Astrocyte (in vitro differentiated cells and primary cell): ENCODE results near the gene PLD3. TPM values are rescaled to one million over a fixed set of nuclear protein-coding genes. Genes with fewer than 3 reads are reported as not detected.

Experiments
- DNase-seq: peaks from one replicate; pipeline ENCODE4 v3.0.0-alpha.2; 2010; ENCODE audit warnings: low read depth
- FAIRE-seq: peaks from 2 replicates; lab custom pipeline; 2011; peaks lifted over from hg19 to GRCh38; lab: Jason Lieb, UNC
- H2AFZ ChIP-seq: 2 replicates; pipeline ENCODE4 v1.6.0; 2012; ENCODE audit warnings: low read depth, low read length, inconsistent platforms
- H3K27ac ChIP-seq: 2 replicates; pipeline ENCODE4 v1.5.1; 2011; ENCODE audit warnings: low read depth, low read length, inconsistent platforms
- H3K27me3 ChIP-seq: 2 replicates; pipeline ENCODE4 v1.6.0; 2011; ENCODE audit warnings: low read length, inconsistent platforms; ENCODE audit not compliant: insufficient read depth
- H3K36me3 ChIP-seq: 2 replicates; pipeline ENCODE4 v1.5.1; 2011; ENCODE audit warnings: low read length, inconsistent platforms; ENCODE audit not compliant: insufficient read depth
- H3K4me1 ChIP-seq: 2 replicates; pipeline ENCODE4 v1.5.1; 2011; ENCODE audit warnings: low read length, inconsistent platforms; ENCODE audit not compliant: insufficient read depth
- H3K4me2 ChIP-seq: 2 replicates; pipeline ENCODE4 v1.6.0; 2012; ENCODE audit warnings: low read length, inconsistent platforms
- H3K4me3 ChIP-seq: 2 replicates; pipeline ENCODE4 v1.5.1; 2011; ENCODE audit warnings: low read depth, mild to moderate bottlenecking, low read length, inconsistent platforms; ENCODE audit not compliant: insufficient read depth
- H3K79me2 ChIP-seq: 2 replicates; pipeline ENCODE4 v1.6.0; 2012; ENCODE audit warnings: mild to moderate bottlenecking, low read length, inconsistent platforms; ENCODE audit not compliant: insufficient read depth
- H3K9ac ChIP-seq: 2 replicates; pipeline ENCODE4 v1.6.0; 2012; ENCODE audit warnings: mild to moderate bottlenecking, low read length, inconsistent platforms
- H3K9me3 ChIP-seq: 2 replicates; pipeline ENCODE4 v1.5.1; 2012; ENCODE audit warnings: low read depth, mild to moderate bottlenecking, low read length, inconsistent platforms; ENCODE audit not compliant: insufficient read depth
- H4K20me1 ChIP-seq: 2 replicates; pipeline ENCODE4 v1.6.0; 2012; ENCODE audit warnings: low read length, inconsistent platforms; ENCODE audit not compliant: insufficient read depth
- H3K27ac Mint-ChIP-seq: one replicate; pipeline ENCODE4 v1.8.0; 2021; ENCODE audit warnings: mild to moderate bottlenecking, mixed read lengths; ENCODE audit not compliant: unreplicated experiment
- H3K27me3 Mint-ChIP-seq: one replicate; pipeline ENCODE4 v1.8.0; 2021; ENCODE audit warnings: low read depth, mixed read lengths; ENCODE audit not compliant: unreplicated experiment
- H3K36me3 Mint-ChIP-seq: one replicate; pipeline ENCODE4 v1.8.0; 2021; ENCODE audit warnings: low read depth, mixed read lengths; ENCODE audit not compliant: unreplicated experiment
- H3K4me1 Mint-ChIP-seq: one replicate; pipeline ENCODE4 v1.8.0; 2021; ENCODE audit warnings: low read depth, mixed read lengths; ENCODE audit not compliant: unreplicated experiment
- H3K4me3 Mint-ChIP-seq: one replicate; pipeline ENCODE4 v1.8.0; 2021; ENCODE audit warnings: mild to moderate bottlenecking, moderate library complexity, mixed read lengths; ENCODE audit not compliant: unreplicated experiment
- H3K9me3 Mint-ChIP-seq: one replicate; pipeline ENCODE4 v1.8.0; 2021; ENCODE audit warnings: mild to moderate bottlenecking, mixed read lengths; ENCODE audit not compliant: unreplicated experiment
- CTCF ChIP-seq: IDR thresholded peaks from 2 replicates; pipeline ENCODE4 v1.5.1; 2011; ENCODE audit warnings: low read depth, mild to moderate bottlenecking, inconsistent platforms, low read length, moderate library complexity; ENCODE audit not compliant: insufficient read depth
- EZH2 ChIP-seq: IDR thresholded peaks from 2 replicates; pipeline ENCODE4 v1.6.1; 2012; ENCODE audit warnings: mild to moderate bottlenecking, low read length, inconsistent platforms; ENCODE audit not compliant: insufficient read depth
- total RNA-seq: library from RNA; stranded (reverse); gene quantifications from 2 replicates; pipeline ENCODE4 v1.2.1, GENCODE V29; 2021

PLD3 gene
- total RNA-seq, 1 donor from 2014 or later: 728 TPM

- Histone ChIP-seq H4K20me1 (peaks cover 29% of the 10 kb centered on the region), H3K4me1 (peaks cover 7% of the 10 kb centered on the region), H3K27ac (no peak overlapping the region), H3K36me3 (peaks cover 13% of the 10 kb centered on the region), H3K9me3 (no peaks in the 10 kb centered on the region), H3K9ac (no peak overlapping the region), H3K79me2 (peaks cover 16% of the 10 kb centered on the region), H2AFZ (no peak overlapping the region), H3K4me2 (peak overlapping the region; percentile 25), H3K4me3 (no peak overlapping the region), H3K27me3 (no peaks in the 10 kb centered on the region)
- Mint-ChIP-seq H3K4me3 (no peak overlapping the region), H3K27ac (no peak overlapping the region), H3K9me3 (no peaks in the 10 kb centered on the region), H3K4me1 (no peaks in the 10 kb centered on the region), H3K27me3 (no peaks in the 10 kb centered on the region), H3K36me3 (peaks cover 17% of the 10 kb centered on the region)
- TF ChIP-seq CTCF (no peak), EZH2 (no peak)
- DNase-seq (peak; percentile 71), FAIRE-seq (no peak)
Measured at GRCh38 chr19:40335855-40336600, 12.5 kb upstream of the PLD3 start.

- Mint-ChIP-seq H3K4me3 (no peak overlapping the region), H3K27ac (no peak overlapping the region), H3K36me3 (peaks cover 20% of the 10 kb centered on the region), H3K27me3 (no peaks in the 10 kb centered on the region), H3K9me3 (no peaks in the 10 kb centered on the region), H3K4me1 (peaks cover 2% of the 10 kb centered on the region)
- DNase-seq: no peak
- FAIRE-seq: no peak
- Histone ChIP-seq H3K4me1 (peaks cover 7% of the 10 kb centered on the region), H3K9ac (no peak overlapping the region), H3K79me2 (peaks cover 16% of the 10 kb centered on the region), H3K9me3 (no peaks in the 10 kb centered on the region), H3K36me3 (peaks cover 8% of the 10 kb centered on the region), H3K27ac (no peak overlapping the region), H3K27me3 (no peaks in the 10 kb centered on the region), H3K4me3 (no peak overlapping the region), H4K20me1 (peaks cover 31% of the 10 kb centered on the region), H2AFZ (no peak overlapping the region), H3K4me2 (peak overlapping the region; percentile 25)
- TF ChIP-seq EZH2 (no peak), CTCF (no peak)
Measured at GRCh38 chr19:40336601-40336900, 11.9 kb upstream of the PLD3 start.

GRCh38 chr19:40337107-40337506 is 11.4 kb upstream of the PLD3 start:
- FAIRE-seq: no peak
- Histone ChIP-seq H4K20me1 (peaks cover 35% of the 10 kb centered on the region), H3K36me3 (peaks cover 5% of the 10 kb centered on the region), H3K27me3 (no peaks in the 10 kb centered on the region), H3K4me3 (no peak overlapping the region), H3K4me2 (no peak overlapping the region), H2AFZ (no peak overlapping the region), H3K79me2 (peaks cover 18% of the 10 kb centered on the region), H3K9me3 (no peaks in the 10 kb centered on the region), H3K9ac (no peak overlapping the region), H3K27ac (no peak overlapping the region), H3K4me1 (peaks cover 7% of the 10 kb centered on the region)
- Mint-ChIP-seq H3K9me3 (no peaks in the 10 kb centered on the region), H3K4me1 (peaks cover 6% of the 10 kb centered on the region), H3K27ac (no peak overlapping the region), H3K27me3 (no peaks in the 10 kb centered on the region), H3K4me3 (no peak overlapping the region), H3K36me3 (peaks cover 20% of the 10 kb centered on the region)
- TF ChIP-seq CTCF: no peak
- no peak for TF ChIP-seq EZH2
- DNase-seq: no peak
